AG04450 (cell line): ENCODE results near the gene SNURF. TPM values are rescaled to one million over a fixed set of nuclear protein-coding genes. Genes with fewer than 3 reads are reported as not detected.
A peak's percentile ranks its signal among the peaks of the same experiment; 100 is the strongest.

Experiments
- CTCF ChIA-PET: fragments of 300-600, 350-600 bp; formaldehyde crosslinking; extraction: SDS; loops from one replicate; lab custom pipeline; 2022; ENCODE audit warnings: antibody characterized with exemption, inconsistent platforms; lab: Charles Lee
- POLR2A ChIA-PET: fragments of 350-600 bp; formaldehyde crosslinking; extraction: SDS; loops from one replicate; lab custom pipeline; 2021; ENCODE audit warnings: antibody characterized with exemption, inconsistent platforms; lab: Yijun Ruan, JAX
- DNase-seq: peaks from one replicate; pipeline ENCODE4 v3.0.0-alpha.2; 2011; ENCODE audit warnings: low read depth, low spot score
- H3K27ac ChIP-seq: one replicate; pipeline ENCODE4 v1.5.1; 2012; ENCODE audit warnings: low read depth, low read length, control low read depth
- H3K27me3 ChIP-seq: one replicate; pipeline ENCODE4 v1.6.0; 2012; ENCODE audit warnings: low read length; ENCODE audit not compliant: control insufficient read depth, insufficient read depth
- H3K4me3 ChIP-seq: 2 replicates; pipeline ENCODE4 v1.5.1; 2011; ENCODE audit warnings: mild to moderate bottlenecking, low read depth, low read length, control low read depth
- H3K9me3 ChIP-seq: 2 replicates; pipeline ENCODE4 v1.5.1; 2012; ENCODE audit warnings: low read length; ENCODE audit not compliant: control insufficient read depth, insufficient read depth
- CTCF ChIP-seq: IDR thresholded peaks from 2 replicates; pipeline ENCODE4 v1.5.1; 2011; ENCODE audit warnings: low read depth, low read length, control low read depth, inconsistent platforms
- polyA plus RNA-seq: library from polyadenylated mRNA; depleted of rRNA; stranded (reverse); fragments of >200 nt; gene quantifications from 2 replicates; pipeline ENCODE4 v1.2.3, GENCODE V29; 2011

Gene SNURF
- polyA plus RNA-seq, 1 experiment, result 12.0 TPM

GRCh38 chr15:24943361-24943760 lies 11.4 kb upstream of the SNURF start:
- H3K27ac ChIP-seq, result no peak overlapping the region
- no peaks in the 10 kb centered on the region for H3K27me3 ChIP-seq
- H3K4me3 ChIP-seq, result no peak overlapping the region
- DNase-seq, result no peak
- no peak for TF ChIP-seq CTCF
- ChIA-PET POLR2A (no interaction called here), CTCF (no interaction called here)
- no peaks in the 10 kb centered on the region; the same call in 1 of the 2 replicates for H3K9me3 ChIP-seq

GRCh38 chr15:24944954-24945353 lies 9.8 kb upstream of the SNURF start:
- POLR2A ChIA-PET, result no interaction called here
- CTCF ChIA-PET, result no interaction called here
- no peak for DNase-seq
- Histone ChIP-seq H3K27ac (no peak overlapping the region), H3K9me3 (no peaks in the 10 kb centered on the region; the same call in 1 of the 2 replicates), H3K4me3 (no peak overlapping the region), H3K27me3 (no peaks in the 10 kb centered on the region)
- no peak for TF ChIP-seq CTCF

GRCh38 chr15:24945711-24946110 lies 9.1 kb upstream of the SNURF start:
- no peak for TF ChIP-seq CTCF
- ChIA-PET POLR2A (no interaction called here), CTCF (no interaction called here)

GRCh38 chr15:24948495-24948894 lies 6.3 kb upstream of the SNURF start:
- Histone ChIP-seq H3K4me3 (no peak overlapping the region), H3K9me3 (peaks cover 4% of the 10 kb centered on the region; the same call in 1 of the 2 replicates), H3K27ac (no peak overlapping the region), H3K27me3 (no peaks in the 10 kb centered on the region)
- CTCF ChIA-PET, result no interaction called here
- no peak for TF ChIP-seq CTCF
- no peak for DNase-seq
- POLR2A ChIA-PET, result no interaction called here

More at GRCh38 chr15:24945711-24946110, 9.1 kb upstream of the SNURF start:
- DNase-seq, result no peak
- Histone ChIP-seq H3K27me3 (no peaks in the 10 kb centered on the region), H3K27ac (no peak overlapping the region), H3K4me3 (no peak overlapping the region), H3K9me3 (peaks cover under 1% of the 10 kb centered on the region; the same call in 1 of the 2 replicates)

GRCh38 chr15:24955531-24955921 lies 739 bp downstream of the SNURF start:
- CTCF ChIA-PET, result interaction anchor here (0.7 kb wide), 1 partner anchor 192 kb away, joined by 9 read pairs; no protein-coding TSS in a partner anchor
- POLR2A ChIA-PET, result interaction anchor here (0.9 kb wide), 1 partner anchor 99 kb away, joined by 7 read pairs; no protein-coding TSS in a partner anchor
- DNase-seq, result no peak
- Histone ChIP-seq H3K9me3 (peaks cover 24% of the 10 kb centered on the region), H3K27me3 (no peaks in the 10 kb centered on the region), H3K27ac (peak overlapping the region; percentile 81), H3K4me3 (peak overlapping the region; percentile 94)
- no peak for TF ChIP-seq CTCF
